Amniotic epithelial cell (primary cell): ENCODE results near the gene SMAP2.
"Not testable (repeated sequence)": the region's sequence is repeated elsewhere in the genome, so short reads cannot be mapped to it uniquely, and the experiment has no call there.

ENCODE experiments used
- DNase-seq: peaks from one replicate; pipeline ENCODE4 v3.0.0-alpha.2; 2010; ENCODE audit warnings: low read depth

The SMAP2 gene

DNA sequence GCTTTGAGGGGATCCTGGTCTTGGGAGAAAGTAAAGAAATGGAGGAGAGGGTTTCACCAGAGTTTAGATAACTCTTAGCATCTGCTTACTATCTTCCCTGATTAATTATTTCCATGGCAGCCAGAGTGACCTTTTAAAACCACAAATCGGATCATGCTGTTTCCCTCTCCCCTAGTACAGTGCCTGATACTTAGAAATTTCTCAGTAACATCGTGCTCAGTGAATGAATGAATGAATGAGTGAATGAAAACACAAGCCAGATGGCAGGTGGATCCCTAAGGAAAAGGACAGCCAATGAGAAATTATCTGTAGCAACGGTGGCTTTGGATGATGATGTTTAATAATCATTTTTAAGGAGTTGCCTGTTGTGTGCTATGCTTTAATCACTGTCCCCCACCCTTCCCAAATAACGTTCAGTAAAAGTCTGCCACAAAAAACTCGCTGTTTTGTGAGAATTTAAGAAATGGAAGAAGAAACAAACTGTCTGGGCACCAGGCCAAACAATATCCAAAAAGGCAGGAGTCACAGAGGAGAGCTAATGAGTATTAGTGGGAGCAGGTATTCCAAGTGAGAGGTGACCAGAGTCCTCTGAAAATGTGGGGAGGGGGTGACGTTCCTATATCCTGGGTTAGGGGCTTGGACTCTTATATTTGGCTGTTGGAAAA lies 737 bp upstream of the SMAP2 start:
- no peak for DNase-seq

DNA sequence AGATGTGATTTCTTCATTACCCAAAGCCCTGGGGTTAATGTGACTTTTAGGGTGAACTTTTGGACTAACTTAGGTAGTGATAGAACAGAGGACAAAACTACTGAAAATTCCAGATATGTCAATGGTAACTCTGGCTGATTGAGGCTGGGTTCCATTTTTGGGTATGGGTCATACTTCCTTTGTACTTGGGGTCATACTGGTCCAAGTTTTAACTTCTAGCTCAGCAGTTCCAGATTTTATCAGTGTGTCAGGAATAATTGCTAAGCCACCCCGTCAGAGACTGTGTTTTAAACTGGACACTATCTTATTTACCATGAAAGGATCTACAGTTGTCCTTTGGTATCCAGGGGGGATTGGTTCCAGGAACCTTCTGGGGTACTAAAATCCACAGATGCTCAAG lies 4.0 kb downstream of the SMAP2 start:
- DNase-seq, result no peak

- no peak for DNase-seq
Observed at GRCh38 chr1:40379785-40380452, 6.4 kb downstream of the SMAP2 start.

- DNase-seq, result no peak
Observed at GRCh38 chr1:40380817-40381216, 7.3 kb downstream of the SMAP2 start.

DNA sequence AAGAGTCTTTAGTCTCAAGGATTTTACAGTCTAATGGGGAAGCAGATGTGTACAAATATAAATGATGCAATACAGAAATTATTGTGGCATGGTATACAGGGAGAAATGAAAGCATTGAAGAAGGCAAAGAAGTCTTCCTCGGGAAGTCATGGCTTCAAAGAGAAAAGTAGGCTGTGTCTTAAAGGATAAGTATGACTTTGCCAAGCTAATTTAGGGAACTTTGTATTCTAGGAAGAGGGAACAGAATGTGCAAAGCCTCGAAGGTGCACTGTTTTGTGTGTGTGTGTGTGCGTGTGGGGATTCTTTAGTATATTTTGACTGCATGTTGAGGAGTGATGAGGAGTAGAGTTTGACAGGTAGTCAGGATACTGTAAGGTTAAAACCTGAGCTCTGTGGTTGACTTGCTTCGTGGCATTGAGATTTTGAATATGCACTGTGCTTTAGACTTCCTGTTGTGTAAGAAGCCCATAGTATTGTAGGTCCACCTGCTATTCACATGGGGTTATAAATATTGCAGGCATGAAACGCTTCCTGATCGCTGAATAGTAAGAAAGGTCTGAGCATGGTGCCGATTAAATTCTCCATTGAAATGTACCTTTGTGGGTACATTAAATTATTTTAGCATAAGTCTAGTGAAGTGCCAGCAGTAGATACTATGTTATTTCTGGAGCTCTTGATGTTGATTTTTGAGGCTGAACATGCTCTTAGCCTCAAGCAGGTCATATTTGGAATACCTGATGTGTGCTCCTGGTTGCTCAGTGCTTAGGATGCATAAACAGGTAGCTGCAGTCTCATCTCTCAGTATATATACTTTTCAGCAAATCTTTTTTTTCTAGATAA lies 8.0 kb downstream of the SMAP2 start:
- DNase-seq, result no peak

- no peak for DNase-seq
Observed at GRCh38 chr1:40382108-40382460, 8.6 kb downstream of the SMAP2 start.

DNA sequence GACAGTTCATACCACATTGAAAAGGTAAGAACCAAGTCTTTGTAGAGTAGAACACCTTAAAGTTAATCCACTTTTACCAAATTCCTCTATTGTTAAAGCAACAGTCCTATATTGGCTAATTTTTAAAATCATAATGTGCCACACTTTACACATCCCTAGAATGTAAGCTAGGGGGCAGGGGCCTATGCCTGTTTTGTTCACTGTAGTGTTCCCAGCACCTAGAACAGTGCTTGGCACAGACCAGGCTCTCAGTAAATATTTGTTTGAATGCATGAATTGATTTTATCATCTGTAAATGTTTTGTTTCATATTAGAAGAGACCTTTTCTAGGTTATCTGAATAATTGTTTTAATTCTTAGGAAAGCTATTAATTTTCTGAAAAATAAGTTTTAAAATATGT lies 9.1 kb downstream of the SMAP2 start:
- no peak for DNase-seq

DNA sequence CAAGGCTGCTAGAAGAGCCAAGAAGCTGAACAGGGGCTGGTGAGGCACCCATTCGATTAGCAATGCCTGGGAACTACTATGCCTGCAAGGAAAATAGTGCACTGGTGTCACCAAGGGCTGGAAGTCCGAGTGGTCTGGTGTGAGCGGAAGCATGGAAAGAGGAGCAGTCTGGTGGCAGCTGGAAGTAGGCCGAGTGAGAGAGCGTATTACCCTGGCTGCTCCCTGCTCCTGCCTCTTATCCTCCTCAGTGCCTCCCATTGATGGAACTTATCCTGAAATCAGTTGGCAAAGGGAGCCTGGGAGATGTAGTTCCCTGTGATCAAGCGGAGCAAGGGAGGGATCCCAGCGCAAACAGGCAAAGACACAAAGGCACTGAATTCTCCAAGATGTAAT lies 9.6 kb downstream of the SMAP2 start:
- DNase-seq, result no peak

DNA sequence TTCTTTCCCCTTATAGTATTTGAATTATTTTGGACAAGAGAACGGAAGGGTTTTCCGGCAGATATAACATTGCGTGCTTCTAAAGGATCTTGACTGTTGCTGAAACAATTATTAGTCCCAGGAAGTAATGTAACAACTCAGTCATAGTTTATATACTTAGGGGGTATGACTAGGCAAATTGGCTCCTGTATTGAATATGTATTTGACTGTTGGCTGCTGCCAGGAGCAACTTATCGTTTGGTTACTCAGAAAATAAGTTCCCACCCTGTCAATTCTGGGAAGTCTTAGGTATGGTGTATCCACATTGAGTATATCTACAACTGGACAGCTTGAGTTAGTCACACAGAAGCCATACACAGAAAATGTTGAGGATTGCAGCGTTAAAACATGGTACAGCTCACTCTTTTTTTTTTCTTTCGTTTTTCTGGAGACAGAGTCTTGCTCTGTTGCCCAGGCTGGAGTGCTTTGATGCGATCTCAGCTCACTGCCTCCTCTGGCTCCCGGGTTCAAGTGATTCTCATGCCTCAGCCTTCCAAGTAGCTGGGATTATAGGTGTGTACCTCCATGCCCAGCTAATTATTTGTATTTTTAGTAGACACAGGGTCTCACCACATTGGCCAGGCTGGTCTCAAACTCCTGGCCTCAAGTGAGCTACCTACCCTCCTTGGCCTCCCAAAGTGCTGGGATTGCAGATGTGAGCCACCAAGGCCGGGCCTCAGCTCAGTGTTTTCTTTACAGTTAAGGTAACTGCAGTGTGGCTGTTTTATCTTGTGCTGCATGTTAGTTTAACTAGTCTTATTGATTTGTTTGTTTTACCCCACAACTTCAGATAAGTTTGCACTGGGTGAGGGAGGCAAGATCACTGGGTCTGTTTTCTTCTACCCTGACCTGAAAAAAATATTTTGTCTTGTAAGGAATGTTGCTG lies 10.2 kb downstream of the SMAP2 start:
- no peak for DNase-seq

- no peak for DNase-seq
Observed at GRCh38 chr1:40384413-40384762, 10.9 kb downstream of the SMAP2 start.

GRCh38 chr1:40384887-40385286 lies 11.4 kb downstream of the SMAP2 start:
- no peak for DNase-seq

DNA sequence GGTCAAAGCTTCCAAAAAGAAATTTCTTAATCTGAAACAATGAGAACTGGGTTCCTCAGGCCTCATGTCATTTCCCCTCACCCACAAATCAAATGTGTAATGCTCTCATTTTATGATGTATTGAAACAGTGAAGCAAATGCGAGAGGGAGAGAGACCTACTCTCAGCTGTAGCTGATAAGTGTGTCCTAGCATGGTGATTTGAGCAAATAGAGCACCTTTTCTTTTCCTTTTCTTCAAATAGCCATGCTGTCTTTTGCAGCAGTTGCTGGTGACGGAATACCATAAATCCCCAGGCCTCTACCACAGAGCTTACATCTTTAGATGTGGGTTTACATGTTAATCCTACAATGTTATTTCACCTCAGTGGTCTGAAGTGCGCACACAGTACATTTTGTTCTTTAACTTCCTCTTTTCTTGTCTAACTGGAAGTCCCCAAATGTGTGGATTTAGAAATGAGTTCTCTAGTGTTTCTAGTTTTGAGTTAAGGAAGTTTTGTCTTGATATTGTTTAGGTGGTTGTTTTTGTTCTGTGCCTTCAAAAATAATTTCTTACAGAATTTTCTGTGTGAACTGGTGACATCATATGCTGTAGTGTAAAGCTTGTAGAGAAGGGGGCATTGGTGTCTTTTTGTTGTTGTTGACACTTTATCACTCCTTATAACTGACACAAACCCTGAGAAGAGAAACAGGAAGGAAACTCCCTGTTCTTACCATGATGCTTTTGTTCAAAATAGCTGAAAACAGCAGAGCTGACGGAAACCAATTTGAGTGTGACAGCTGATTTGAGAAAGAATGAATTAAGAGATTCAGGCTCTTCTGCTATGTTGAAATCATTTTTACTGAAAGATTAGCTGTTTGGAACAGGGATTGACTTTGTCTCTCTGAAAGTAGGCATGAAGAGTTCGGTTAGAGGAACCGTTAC lies 12.2 kb downstream of the SMAP2 start:
- peak; percentile 93 for DNase-seq

- DNase-seq, result no peak
Observed at GRCh38 chr1:40386359-40386723, 12.8 kb downstream of the SMAP2 start.

DNA sequence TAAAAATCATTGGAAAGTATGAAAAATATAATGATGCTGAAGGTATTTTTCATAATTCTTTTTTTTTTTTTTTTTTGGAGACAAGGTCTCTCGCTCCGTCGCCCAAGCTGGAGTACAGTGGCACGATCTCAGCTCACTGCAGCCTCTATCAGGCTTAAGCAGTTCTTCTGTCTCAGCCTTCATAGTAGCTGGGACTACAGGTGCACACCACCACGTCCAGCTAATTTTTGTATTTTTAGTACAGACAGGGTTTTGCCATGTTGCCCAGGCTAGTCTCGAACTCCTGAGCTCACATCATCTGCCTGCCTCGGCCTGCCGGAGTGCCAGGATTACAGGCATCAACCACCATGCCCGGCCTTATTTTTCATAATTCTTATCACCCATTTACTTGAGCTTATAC lies 13.3 kb downstream of the SMAP2 start:
- DNase-seq, result no peak

- DNase-seq, result not testable (repeated sequence)
Observed at GRCh38 chr1:40387381-40388306, 14.1 kb downstream of the SMAP2 start.

DNA sequence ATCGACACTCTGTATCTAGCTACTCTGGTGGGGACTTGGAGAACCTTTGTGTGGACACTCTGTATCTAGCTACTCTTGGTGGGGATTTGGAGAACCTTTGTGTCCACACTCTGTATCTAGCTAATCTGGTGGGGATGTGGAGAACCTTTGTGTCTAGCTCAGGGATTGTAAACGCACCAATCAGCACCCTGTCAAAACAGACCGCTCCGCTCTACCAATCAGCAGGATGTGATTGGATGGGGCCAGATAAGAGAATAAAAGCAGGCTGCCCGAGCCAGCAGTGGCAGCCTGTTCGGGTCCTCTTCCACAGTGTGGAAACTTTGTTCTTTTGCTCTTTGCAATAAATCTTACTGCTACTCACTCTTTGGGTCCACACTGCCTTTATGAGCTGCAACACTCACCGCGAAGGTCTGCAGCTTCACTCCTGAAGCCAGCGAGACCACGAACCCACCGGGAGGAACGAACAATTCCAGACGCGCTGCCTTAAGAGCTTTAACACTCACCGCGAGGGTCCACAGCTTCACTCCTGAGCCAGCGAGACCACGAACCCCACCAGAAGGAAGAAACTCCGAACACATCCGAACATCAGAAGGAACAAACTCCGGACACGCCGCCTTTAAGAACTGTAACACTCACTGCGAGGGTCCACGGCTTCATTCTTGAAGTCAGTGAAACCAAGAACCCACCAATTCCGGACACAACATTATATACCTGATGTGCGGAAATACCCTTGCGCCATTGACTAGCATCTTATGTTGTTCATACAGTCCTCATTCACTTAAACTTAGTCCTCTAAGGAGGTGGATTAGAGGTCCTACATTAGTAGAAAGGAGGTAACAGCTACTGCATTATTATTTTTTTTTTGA lies 15.2 kb downstream of the SMAP2 start:
- not testable (repeated sequence) for DNase-seq

GRCh38 chr1:40389322-40389803 lies 15.8 kb downstream of the SMAP2 start:
- no peak for DNase-seq

GRCh38 chr1:40389871-40390560 lies 16.5 kb downstream of the SMAP2 start:
- peak; percentile 97 for DNase-seq
